Nephron (organoid): ENCODE measurements around the gene DRC7.

Experiments
- H3K27ac Mint-ChIP-seq, 3 experiments: 2 replicates each; pipeline ENCODE4 v1.8.0; 2020; ENCODE audit warnings: mixed read lengths in 3 of 3, mild to moderate bottlenecking in 2 of 3, moderate library complexity in 1 of 3
- H3K27me3 Mint-ChIP-seq: 2 replicates; pipeline ENCODE4 v1.8.0; 2021; ENCODE audit warnings: low read depth, mild to moderate bottlenecking, moderate library complexity, mixed read lengths
- H3K36me3 Mint-ChIP-seq: 2 replicates; pipeline ENCODE4 v1.8.0; 2020; ENCODE audit warnings: low read depth, mixed read lengths
- H3K4me1 Mint-ChIP-seq: 2 replicates; pipeline ENCODE4 v1.8.0; 2020; ENCODE audit warnings: mixed read lengths
- H3K4me3 Mint-ChIP-seq, 3 experiments: 2 replicates each; pipeline ENCODE4 v1.8.0; 2020; ENCODE audit warnings: mild to moderate bottlenecking in 3 of 3, mixed read lengths in 3 of 3, moderate library complexity in 2 of 3
- H3K9me3 Mint-ChIP-seq: 2 replicates; pipeline ENCODE4 v1.8.0; 2020; ENCODE audit warnings: mixed read lengths
- TF ChIP-seq, protein P1 (sequence below), 3 experiments: fragments of 200-600 bp; sonication (generic); IDR thresholded peaks; one replicate each; pipeline ENCODE4 v1.5.0; 2021; ENCODE audit warnings: antibody characterized with exemption in 3 of 3; ENCODE audit not compliant: unreplicated experiment in 3 of 3

DRC7 gene

GRCh38 chr16:57647136-57647875 is 47.3 kb upstream of the DRC7 start:
- Mint-ChIP-seq H3K4me1 (peaks cover 5% of the 10 kb centered on the region), H3K27ac (peak overlapping the region in 1 of 3 experiments; percentile 31), H3K4me3 (no peak overlapping the region), H3K36me3 (no peaks in the 10 kb centered on the region), H3K27me3 (peaks cover 8% of the 10 kb centered on the region), H3K9me3 (no peaks in the 10 kb centered on the region)
- TF ChIP-seq, protein P1, sequence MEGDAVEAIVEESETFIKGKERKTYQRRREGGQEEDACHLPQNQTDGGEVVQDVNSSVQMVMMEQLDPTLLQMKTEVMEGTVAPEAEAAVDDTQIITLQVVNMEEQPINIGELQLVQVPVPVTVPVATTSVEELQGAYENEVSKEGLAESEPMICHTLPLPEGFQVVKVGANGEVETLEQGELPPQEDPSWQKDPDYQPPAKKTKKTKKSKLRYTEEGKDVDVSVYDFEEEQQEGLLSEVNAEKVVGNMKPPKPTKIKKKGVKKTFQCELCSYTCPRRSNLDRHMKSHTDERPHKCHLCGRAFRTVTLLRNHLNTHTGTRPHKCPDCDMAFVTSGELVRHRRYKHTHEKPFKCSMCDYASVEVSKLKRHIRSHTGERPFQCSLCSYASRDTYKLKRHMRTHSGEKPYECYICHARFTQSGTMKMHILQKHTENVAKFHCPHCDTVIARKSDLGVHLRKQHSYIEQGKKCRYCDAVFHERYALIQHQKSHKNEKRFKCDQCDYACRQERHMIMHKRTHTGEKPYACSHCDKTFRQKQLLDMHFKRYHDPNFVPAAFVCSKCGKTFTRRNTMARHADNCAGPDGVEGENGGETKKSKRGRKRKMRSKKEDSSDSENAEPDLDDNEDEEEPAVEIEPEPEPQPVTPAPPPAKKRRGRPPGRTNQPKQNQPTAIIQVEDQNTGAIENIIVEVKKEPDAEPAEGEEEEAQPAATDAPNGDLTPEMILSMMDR (IDR thresholded peaks at IDR 0.05; ENCODE audit: unreplicated experiment in 3 of 3), result no peak

GRCh38 chr16:57648125-57648524 is 46.5 kb upstream of the DRC7 start:
- Mint-ChIP-seq H3K27ac (no peak overlapping the region), H3K36me3 (no peaks in the 10 kb centered on the region), H3K9me3 (no peaks in the 10 kb centered on the region), H3K4me3 (no peak overlapping the region), H3K4me1 (peaks cover 5% of the 10 kb centered on the region), H3K27me3 (peaks cover 8% of the 10 kb centered on the region)
- TF ChIP-seq, protein P1 (IDR thresholded peaks at IDR 0.05; ENCODE audit: unreplicated experiment in 3 of 3), result no peak

DNA sequence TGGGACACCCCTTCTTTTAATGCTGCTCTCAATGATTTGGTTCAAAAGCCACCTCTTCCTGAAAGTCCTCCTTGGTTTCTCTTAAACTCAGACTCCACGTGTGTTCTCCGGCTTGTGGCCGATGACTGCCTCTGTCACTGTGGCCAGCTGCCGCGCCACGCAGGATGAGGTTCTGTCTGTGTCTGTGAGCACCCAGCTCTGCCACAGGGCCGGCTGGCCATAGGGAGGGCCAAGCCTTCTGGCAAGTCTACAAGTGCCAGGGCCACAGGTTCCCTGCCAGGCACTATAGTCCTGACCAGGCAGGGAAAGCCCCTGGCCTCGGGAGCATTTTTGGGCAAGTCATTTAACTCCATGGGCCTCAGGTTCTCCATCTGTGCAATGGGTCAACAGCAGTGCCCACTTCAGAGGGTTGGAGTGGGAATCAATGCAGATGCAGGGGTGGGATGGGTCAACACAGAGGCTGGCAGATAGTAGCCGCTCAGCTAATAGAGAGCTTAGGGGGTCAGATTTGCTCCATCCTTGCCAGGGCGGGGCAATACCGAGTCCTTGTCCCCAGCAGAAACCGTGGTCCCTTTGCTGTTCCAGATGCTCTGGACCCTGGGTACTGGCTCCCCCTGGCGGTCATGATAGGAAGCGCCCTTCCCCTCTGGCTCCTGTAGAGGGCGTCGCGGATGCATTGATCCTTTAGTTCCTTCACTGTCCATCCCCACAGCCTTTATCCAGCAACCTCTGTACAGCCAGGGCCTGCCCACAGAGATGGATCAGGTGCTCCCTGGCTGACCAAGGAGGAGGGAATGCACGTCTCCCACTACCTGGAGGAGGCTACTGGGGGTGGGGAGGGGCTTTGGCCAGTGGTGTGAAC is 45.8 kb upstream of the DRC7 start:
- no peaks in the 10 kb centered on the region for H3K36me3 Mint-ChIP-seq
- TF ChIP-seq, protein P1 (IDR thresholded peaks at IDR 0.05; ENCODE audit: unreplicated experiment in 3 of 3), result peak; percentile 99 to 100 (median 100)
- H3K27me3 Mint-ChIP-seq, result peaks cover 8% of the 10 kb centered on the region
- H3K9me3 Mint-ChIP-seq, result no peaks in the 10 kb centered on the region
- H3K4me3 Mint-ChIP-seq, result no peak overlapping the region
- peaks cover 5% of the 10 kb centered on the region for H3K4me1 Mint-ChIP-seq
- peak overlapping the region in 1 of 3 experiments; percentile 27 for H3K27ac Mint-ChIP-seq

GRCh38 chr16:57649443-57649751 is 45.2 kb upstream of the DRC7 start:
- Mint-ChIP-seq H3K27me3 (peaks cover 8% of the 10 kb centered on the region), H3K4me1 (peaks cover 5% of the 10 kb centered on the region), H3K9me3 (no peaks in the 10 kb centered on the region), H3K27ac (peak overlapping the region in 1 of 3 experiments; percentile 27), H3K36me3 (no peaks in the 10 kb centered on the region), H3K4me3 (no peak overlapping the region)
- TF ChIP-seq, protein P1 (IDR thresholded peaks at IDR 0.05; ENCODE audit: unreplicated experiment in 3 of 3), result no peak

DNA sequence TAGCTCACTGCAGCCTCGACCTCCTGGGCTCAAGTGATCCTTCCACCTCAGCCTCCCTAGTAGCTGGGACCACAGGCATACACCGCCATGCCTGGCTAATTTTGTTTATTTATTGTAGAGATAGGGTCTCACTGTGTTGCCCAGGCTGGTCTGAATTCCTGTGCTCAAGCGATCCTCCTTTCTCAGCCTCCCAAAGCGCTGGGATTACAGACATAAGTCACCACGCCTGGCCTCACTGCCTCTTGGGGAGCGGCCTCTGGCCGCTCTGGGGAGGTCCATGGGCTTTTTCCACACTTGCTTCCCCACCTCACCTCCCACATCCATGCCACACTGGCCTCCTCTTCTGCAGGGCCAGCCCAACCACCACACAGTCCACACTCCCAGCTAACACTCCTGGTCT is 44.8 kb upstream of the DRC7 start:
- Mint-ChIP-seq H3K4me3 (no peak overlapping the region), H3K4me1 (peaks cover 5% of the 10 kb centered on the region), H3K36me3 (no peaks in the 10 kb centered on the region), H3K27ac (no peak overlapping the region), H3K27me3 (peaks cover 8% of the 10 kb centered on the region), H3K9me3 (no peaks in the 10 kb centered on the region)
- TF ChIP-seq, protein P1 (IDR thresholded peaks at IDR 0.05; ENCODE audit: unreplicated experiment in 3 of 3), result no peak
